SHP77 treated with DMSO at 0.1 percent for 48 hours (cell line): ENCODE measurements around the gene GHSR.

Experiments
- DNase-seq: peaks from one replicate; lab custom pipeline; 2025; lab: John Stamatoyannopoulos, UW

The GHSR gene

GRCh38 chr3:172438186-172438585 is 10.1 kb downstream of the GHSR start:
- DNase-seq, result no peak

GRCh38 chr3:172437713-172438112 is 10.5 kb downstream of the GHSR start:
- DNase-seq, result no peak

- no peak for DNase-seq
Observed at GRCh38 chr3:172415323-172415722, 32.9 kb downstream of the GHSR start.

GRCh38 chr3:172411478-172411947 is 36.7 kb downstream of the GHSR start:
- DNase-seq, result no peak

- DNase-seq, result no peak
Observed at GRCh38 chr3:172410702-172411477, 37.4 kb downstream of the GHSR start.

- DNase-seq, result no peak
Observed at GRCh38 chr3:172407872-172408271, 40.4 kb downstream of the GHSR start.

GRCh38 chr3:172405914-172406313 is 42.3 kb downstream of the GHSR start:
- no peak for DNase-seq

- DNase-seq, result no peak
Observed at GRCh38 chr3:172404237-172404962, 43.9 kb downstream of the GHSR start.

GRCh38 chr3:172402892-172403643 is 45.2 kb downstream of the GHSR start:
- DNase-seq, result no peak

- DNase-seq, result no peak
Observed at GRCh38 chr3:172402090-172402489, 46.2 kb downstream of the GHSR start.

GRCh38 chr3:172398484-172398883 is 49.8 kb downstream of the GHSR start:
- DNase-seq, result no peak

GRCh38 chr3:172397716-172398405 is 50.4 kb downstream of the GHSR start:
- DNase-seq, result no peak

- DNase-seq, result no peak
Observed at GRCh38 chr3:172396400-172396799, 51.9 kb downstream of the GHSR start.

- no peak for DNase-seq
Observed at GRCh38 chr3:172394692-172395091, 53.6 kb downstream of the GHSR start.
